RWPE2 (cell line): ENCODE data around the gene SHROOM3.

Source experiments
- ATAC-seq: fragments of 200-7000 bp; cut with Tn5 transposase; 3 replicates; pipeline ENCODE4 v1.9.1; 2021; ENCODE audit warnings: low read depth
- DNase-seq: peaks from one replicate; pipeline ENCODE4 v3.0.0-alpha.2; 2020; ENCODE audit warnings: low spot score
- H3K27ac ChIP-seq: fragments of 450-650 bp; 2 replicates; pipeline ENCODE4 v1.5.1; 2017; ENCODE audit warnings: mild to moderate bottlenecking; ENCODE audit not compliant: poor library complexity, severe bottlenecking
- H3K27me3 ChIP-seq: fragments of 250-450 bp; sonication (Bioruptor Pico); 2 replicates; pipeline ENCODE4 v1.5.1; 2021; ENCODE audit warnings: mild to moderate bottlenecking, moderate library complexity; ENCODE audit not compliant: insufficient read depth, poor library complexity, severe bottlenecking
- H3K36me3 ChIP-seq: fragments of 250-450 bp; sonication (Bioruptor Pico); 2 replicates; pipeline ENCODE4 v1.5.1; 2020; ENCODE audit warnings: low read depth, mild to moderate bottlenecking, moderate library complexity
- H3K4me1 ChIP-seq: fragments of 250-450 bp; sonication (Bioruptor Pico); 2 replicates; pipeline ENCODE4 v1.5.1; 2021; ENCODE audit warnings: mild to moderate bottlenecking, moderate library complexity; ENCODE audit not compliant: insufficient read depth, poor library complexity, severe bottlenecking
- H3K4me3 ChIP-seq: fragments of 250-450 bp; sonication (Bioruptor Pico); 2 replicates; pipeline ENCODE4 v1.5.1; 2021; ENCODE audit warnings: mild to moderate bottlenecking, moderate library complexity; ENCODE audit not compliant: severe bottlenecking
- H3K9me3 ChIP-seq: fragments of 250-450 bp; sonication (Bioruptor Pico); 2 replicates; pipeline ENCODE4 v1.5.1; 2021; ENCODE audit warnings: mild to moderate bottlenecking, moderate library complexity; ENCODE audit not compliant: severe bottlenecking
- CTCF ChIP-seq: fragments of 450-650 bp; IDR thresholded peaks from one replicate; pipeline ENCODE4 v1.5.1; 2017; ENCODE audit warnings: mild to moderate bottlenecking, moderate library complexity; ENCODE audit not compliant: poor library complexity, severe bottlenecking

SHROOM3 gene

GRCh38 chr4:76582074-76582816 is 147.2 kb downstream of the SHROOM3 start:
- TF ChIP-seq CTCF = no peak
- no peak for DNase-seq
- H3K27ac ChIP-seq = no peak overlapping the region

GRCh38 chr4:76582817-76583087 is 147.7 kb downstream of the SHROOM3 start:
- H3K36me3 ChIP-seq = no peaks in the 10 kb centered on the region
- H3K27ac ChIP-seq = no peak overlapping the region
- no peaks in the 10 kb centered on the region for H3K27me3 ChIP-seq
- no peak overlapping the region for H3K4me3 ChIP-seq
- ATAC-seq (no peak), DNase-seq (no peak)
- H3K4me1 ChIP-seq = no peaks in the 10 kb centered on the region
- TF ChIP-seq CTCF = no peak
- no peaks in the 10 kb centered on the region for H3K9me3 ChIP-seq

More at GRCh38 chr4:76582074-76582816, 147.2 kb downstream of the SHROOM3 start:
- no peak for ATAC-seq
- no peak overlapping the region for H3K4me3 ChIP-seq
- no peaks in the 10 kb centered on the region for H3K9me3 ChIP-seq
- H3K4me1 ChIP-seq = no peaks in the 10 kb centered on the region
- no peaks in the 10 kb centered on the region for H3K27me3 ChIP-seq
- H3K36me3 ChIP-seq = no peaks in the 10 kb centered on the region

- TF ChIP-seq CTCF = no peak
- Histone ChIP-seq H3K27me3 (no peaks in the 10 kb centered on the region), H3K4me1 (peaks cover under 1% of the 10 kb centered on the region), H3K9me3 (no peaks in the 10 kb centered on the region), H3K4me3 (no peak overlapping the region), H3K36me3 (no peaks in the 10 kb centered on the region), H3K27ac (no peak overlapping the region)
- ATAC-seq (no peak), DNase-seq (no peak)
Measured at GRCh38 chr4:76584241-76585152, 149.5 kb downstream of the SHROOM3 start.

GRCh38 chr4:76585272-76585671 is 150.2 kb downstream of the SHROOM3 start:
- DNase-seq = no peak
- ATAC-seq = no peak
- H3K4me3 ChIP-seq = no peak overlapping the region

More at GRCh38 chr4:76585272-76585671, 150.2 kb downstream of the SHROOM3 start:
- Histone ChIP-seq H3K36me3 (no peaks in the 10 kb centered on the region), H3K27ac (no peak overlapping the region), H3K27me3 (no peaks in the 10 kb centered on the region), H3K9me3 (no peaks in the 10 kb centered on the region), H3K4me1 (peaks cover 7% of the 10 kb centered on the region)
- no peak for TF ChIP-seq CTCF
